Activated CD8-positive, alpha-beta memory T cell treated with anti-CD3 and anti-CD28 coated beads, Interleukin-2, amount 50 U/mL, for 48 hours (primary cell): ENCODE data around the gene IRF6.
A peak's percentile ranks its signal among the peaks of the same experiment; 100 is the strongest.

Experiments
- DNase-seq: peaks from one replicate; pipeline ENCODE4 v3.0.0-alpha.2; 2020

IRF6 gene

DNA sequence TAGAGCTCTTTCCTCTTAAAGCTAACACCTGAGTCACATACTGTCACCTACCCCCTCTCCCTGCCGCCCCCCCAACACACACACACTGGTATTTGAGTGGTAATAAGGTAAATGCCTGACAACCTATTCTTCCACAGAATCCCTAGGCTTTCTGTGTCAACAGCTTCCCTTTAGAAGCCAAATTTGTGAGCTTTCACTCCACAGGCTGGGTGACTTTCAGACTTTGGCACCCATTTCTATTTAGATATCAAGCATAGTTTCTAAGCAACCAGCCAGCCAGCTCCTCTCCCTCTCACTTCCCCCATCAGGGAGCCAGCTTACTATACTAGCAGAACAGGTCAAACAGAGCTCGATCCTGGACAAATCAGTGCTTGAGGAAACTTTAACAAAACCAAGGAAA is 18.4 kb downstream of the IRF6 start:
- no peak for DNase-seq

DNA sequence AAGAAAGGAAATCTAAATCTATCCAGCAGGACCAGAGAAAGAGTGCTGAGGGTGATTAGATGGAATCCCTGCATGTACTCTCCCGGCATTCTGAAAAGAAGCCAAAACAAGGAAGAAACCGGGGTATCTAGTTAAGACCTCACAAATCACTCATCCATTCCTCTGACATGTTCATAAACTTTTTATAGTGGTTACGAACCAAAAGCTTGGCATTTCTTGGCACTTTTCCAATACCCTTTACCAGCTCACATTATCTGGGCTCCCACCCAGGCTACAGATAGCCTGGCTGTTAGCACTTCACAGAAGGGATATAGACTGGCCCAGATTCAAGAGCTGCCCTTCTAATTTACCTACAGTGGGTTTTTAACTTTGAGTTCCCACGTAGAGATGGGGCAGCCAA is 19.8 kb downstream of the IRF6 start:
- DNase-seq: no peak

GRCh38 chr1:209785592-209785991 is 20.4 kb downstream of the IRF6 start:
- DNase-seq: no peak

- DNase-seq: peak; percentile 100
These were observed 21.4 kb downstream of the IRF6 start, which contains the start of gene C1orf74 for GRCh38 chr1:209784265-209785169. Gene C1orf74 (minus strand): TSS chr1:209784559. CDS start chr1:209783634, 925 bp downstream.

GRCh38 chr1:209783386-209783785 is 22.6 kb downstream of the IRF6 start:
- DNase-seq: no peak

DNA sequence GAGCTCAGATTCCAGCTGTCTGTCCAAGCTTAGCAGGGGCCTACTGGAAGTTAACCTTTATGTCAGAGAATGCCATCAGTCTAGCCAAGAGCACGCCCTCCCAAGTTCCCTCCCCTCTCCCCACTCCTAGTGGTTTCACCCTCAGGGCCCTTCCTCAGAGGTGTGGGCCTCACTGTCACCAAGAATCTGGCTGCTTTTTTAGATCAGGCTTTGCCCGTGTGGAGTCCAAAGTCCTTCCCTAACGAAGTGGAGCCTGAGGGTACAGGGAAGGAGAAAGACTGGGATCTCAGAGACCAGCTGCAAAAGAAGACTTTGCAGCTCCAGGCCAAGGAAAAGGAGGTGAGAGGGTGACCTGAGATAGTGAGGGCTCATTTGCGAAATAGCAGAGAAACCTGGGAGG is 25.7 kb downstream of the IRF6 start:
- no peak for DNase-seq

DNA sequence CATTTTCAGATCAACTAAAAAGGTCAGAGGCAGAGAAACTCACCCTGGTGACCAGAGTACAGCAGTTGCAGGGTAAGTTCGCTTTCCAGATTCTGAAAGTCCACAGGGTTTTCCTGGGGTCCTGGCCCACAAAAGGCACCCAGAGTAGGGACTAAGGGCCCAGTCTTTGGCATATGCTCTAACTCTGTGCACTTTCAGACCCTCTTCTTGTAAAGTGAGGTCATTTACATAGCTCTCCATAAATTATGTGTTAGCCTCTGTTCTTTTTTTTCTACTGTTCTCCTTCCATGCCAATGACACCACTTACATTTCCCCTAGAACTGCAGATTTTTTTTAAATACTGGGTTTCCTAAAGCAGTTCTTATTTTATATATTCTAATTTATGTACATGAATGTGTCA is 27.8 kb downstream of the IRF6 start:
- DNase-seq: no peak

- DNase-seq: no peak
These were observed 28.4 kb downstream of the IRF6 start for GRCh38 chr1:209777587-209777986.

DNA sequence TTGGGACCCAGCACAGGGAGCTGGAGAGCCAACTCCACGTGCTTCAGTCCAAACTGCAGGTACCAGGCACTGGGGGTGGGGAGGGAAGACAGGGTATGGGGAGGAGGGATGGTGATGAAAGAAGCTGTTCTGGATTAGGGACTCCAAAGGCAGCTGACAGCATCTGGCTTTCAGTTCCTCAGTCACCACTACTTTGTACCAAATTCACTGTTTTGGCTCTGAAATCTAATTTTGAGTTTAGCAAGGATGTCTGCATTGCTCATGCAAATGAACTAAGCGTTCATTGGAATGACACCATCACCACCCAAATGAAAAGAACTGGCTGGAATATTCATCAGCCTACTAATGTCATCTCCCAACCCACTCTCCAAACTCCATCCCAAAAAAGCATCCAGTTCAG is 30.3 kb downstream of the IRF6 start:
- no peak for DNase-seq

GRCh38 chr1:209774592-209774991 is 31.4 kb downstream of the IRF6 start:
- no peak for DNase-seq

DNA sequence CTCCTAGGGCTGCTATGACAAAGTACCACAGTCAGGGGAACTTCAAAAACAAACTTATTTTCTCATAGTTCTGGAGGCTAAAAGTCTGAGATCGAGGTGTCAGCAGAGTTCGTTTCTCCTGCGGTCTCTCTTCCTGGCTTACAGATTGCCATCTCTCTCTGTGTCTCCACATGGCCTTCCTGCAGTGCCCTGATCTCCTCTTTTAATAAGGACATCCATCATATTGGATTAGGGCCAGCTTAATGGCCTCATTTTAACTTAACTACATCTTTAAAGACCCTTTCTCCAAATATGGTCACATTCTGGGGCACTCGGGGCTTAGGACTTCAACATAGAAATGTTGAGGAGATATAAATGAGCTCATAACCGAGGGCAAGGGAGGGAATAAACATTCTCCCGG is 33.8 kb downstream of the IRF6 start:
- no peak for DNase-seq

DNA sequence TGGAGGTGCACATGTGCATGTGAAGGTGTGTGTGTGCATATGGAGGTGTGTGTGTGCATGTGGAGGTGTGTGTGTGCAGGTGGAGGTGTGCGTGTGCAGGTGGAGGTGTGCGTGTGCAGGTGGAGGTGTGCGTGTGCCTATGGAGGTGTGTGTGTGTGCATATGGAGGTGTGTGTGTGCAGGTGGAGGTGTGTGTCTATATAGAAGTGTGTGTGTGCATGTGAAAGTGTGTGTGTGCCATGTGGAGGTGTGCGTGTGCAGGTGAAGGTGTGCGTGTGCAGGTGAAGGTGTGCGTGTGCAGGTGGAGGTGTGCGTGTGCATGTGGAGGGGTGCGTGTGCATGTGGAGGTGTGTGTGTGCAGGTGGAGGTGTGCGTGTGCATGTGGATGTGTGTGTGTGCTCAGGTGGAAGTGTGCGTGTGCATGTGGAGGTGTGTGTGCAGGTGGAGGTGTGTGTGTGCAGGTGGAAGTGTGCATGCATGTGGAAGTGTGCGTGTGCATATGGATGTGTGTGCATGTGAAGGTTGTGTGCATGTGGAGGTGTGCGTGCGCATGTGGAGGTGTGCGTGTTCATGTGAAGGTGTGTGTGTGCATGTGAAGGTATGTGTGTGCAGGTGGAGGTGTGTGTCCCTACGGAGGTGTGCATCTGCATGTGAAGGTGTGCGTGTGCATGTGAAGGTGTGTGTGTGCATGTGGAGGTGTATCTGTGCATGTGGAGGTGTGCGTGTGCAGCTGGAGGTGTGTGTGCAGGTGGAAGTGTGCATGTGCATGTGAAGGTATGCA is 35.1 kb downstream of the IRF6 start:
- DNase-seq: no peak

GRCh38 chr1:209769971-209770370 is 36.0 kb downstream of the IRF6 start:
- DNase-seq: no peak

GRCh38 chr1:209769171-209769904 is 36.6 kb downstream of the IRF6 start:
- DNase-seq: peak; percentile 78

GRCh38 chr1:209768354-209768774 is 37.6 kb downstream of the IRF6 start:
- peak; percentile 86 for DNase-seq

DNA sequence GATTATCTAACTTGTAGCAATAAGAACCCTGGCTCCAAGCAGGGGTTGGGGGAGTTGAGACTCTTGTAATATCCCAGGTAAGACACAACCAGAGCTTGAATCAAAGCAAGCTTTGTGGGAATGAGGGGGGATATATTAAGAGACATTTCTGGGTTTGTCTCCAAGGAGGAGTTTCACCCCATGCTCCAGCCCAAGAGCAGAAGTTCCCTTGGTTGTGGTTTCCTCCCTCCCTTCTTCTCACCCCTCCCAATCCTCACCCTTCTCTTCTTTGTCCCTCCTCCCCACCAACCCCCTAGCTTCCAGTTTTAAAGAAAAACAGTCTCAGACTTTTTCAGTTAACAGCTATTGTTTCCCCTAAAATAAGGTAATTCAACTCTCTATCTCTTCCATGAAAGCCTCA is 38.2 kb downstream of the IRF6 start:
- DNase-seq: no peak

- no peak for DNase-seq
These were observed 38.8 kb downstream of the IRF6 start for GRCh38 chr1:209767096-209767495.

DNA sequence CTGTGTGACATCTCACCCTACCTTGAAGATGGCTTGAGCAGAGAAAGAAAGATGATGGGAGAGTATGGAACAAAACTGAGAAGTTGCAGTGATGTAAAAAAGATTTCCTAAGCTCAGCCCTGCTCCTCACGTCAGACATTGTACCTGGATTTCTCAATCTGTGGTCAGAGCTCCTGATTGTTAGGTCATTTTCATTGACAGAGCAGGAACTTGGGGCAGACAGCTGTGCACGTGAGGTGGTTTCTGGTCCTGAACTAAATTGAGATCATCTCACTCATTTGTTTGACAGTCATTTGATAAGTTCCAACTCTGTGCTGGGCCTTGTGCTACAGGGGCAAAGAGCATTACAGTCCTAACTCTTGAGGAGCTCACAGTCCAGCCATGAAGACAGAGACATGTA is 39.9 kb downstream of the IRF6 start:
- DNase-seq: no peak

DNA sequence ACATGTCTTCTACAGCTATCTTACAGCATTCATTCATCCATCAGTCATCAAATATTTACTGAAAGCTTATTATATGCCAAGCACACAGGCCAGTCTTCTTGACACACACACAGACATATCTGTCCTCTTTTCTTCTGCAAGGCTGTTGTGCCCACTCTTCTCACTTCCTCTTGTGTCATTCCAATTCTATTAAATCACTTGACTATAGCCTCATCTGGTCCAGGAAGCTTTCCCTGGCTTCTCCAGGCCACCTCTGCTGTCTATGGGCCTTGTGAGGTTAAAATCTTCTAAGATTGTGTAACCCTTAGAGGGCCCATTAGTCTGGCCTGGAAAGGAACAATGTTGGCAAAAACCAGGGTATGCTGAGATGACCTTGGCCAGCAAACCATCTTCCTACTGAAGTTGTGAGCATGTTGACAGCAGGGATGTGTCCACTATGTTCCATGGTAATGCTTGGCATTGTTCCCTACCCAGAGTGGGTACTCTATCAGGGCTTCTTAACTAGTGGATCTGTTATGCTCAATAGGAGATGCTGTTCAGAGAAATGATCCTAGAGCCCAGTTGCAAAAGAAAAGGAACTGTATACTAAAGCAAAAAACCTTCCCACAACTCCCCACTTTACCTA is 44.8 kb downstream of the IRF6 start:
- no peak for DNase-seq

DNA sequence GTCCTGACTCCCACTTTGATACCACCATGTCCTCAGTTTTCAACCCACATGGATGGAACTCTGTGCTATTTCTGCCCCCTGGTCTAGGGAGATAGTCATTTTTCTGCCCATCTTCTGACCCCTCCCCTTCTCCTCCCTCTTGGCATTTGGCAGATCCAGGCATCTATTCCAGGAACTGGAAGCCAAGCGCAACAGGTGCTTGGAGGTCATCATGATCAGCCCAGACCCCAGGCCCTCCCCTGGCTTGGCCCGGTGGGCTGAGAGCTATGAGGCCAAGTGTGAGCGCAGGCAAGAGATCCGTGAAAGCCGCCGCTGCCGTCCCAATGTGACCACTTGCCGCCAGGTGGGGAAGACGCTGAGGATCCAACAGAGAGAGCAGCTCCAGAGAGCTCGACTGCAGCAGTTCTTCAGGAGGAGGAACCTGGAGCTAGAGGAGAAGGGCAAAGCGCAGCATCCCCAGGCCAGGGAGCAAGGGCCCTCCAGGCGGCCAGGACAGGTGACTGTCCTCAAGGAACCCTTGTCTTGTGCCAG is 46.0 kb downstream of the IRF6 start:
- DNase-seq: no peak

DNA sequence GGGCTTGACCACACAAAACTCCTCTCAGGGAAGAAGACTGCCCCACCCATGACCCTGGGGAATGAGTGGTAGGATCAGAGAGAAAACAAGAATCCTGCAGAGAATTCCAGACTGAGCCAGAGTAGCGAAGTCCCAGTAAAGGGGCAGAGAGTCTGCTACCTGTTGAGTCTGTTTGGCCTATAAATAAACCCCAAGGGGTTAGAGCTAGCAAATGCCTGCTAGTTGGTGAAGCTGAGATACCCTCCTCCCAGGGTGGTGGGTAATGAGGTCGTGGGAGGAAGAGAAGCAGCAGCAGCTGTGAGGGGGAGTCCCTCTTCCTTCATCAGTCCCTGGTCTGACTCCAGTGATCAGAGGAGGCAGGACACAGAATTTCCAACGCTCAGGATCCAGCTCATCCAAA is 47.5 kb downstream of the IRF6 start:
- DNase-seq: no peak

GRCh38 chr1:209756615-209757445 is 49.1 kb downstream of the IRF6 start:
- peak; percentile 70 for DNase-seq
